ENCODE results near the gene NEDD8. TPM values are rescaled to one million over a fixed set of nuclear protein-coding genes. Genes with fewer than 3 reads are reported as not detected.
A peak's percentile ranks its signal among the peaks of the same experiment; 100 is the strongest.

NEDD8 gene
- total and polyA plus RNA-seq, 2 donors = 214 to 259 TPM

DNA sequence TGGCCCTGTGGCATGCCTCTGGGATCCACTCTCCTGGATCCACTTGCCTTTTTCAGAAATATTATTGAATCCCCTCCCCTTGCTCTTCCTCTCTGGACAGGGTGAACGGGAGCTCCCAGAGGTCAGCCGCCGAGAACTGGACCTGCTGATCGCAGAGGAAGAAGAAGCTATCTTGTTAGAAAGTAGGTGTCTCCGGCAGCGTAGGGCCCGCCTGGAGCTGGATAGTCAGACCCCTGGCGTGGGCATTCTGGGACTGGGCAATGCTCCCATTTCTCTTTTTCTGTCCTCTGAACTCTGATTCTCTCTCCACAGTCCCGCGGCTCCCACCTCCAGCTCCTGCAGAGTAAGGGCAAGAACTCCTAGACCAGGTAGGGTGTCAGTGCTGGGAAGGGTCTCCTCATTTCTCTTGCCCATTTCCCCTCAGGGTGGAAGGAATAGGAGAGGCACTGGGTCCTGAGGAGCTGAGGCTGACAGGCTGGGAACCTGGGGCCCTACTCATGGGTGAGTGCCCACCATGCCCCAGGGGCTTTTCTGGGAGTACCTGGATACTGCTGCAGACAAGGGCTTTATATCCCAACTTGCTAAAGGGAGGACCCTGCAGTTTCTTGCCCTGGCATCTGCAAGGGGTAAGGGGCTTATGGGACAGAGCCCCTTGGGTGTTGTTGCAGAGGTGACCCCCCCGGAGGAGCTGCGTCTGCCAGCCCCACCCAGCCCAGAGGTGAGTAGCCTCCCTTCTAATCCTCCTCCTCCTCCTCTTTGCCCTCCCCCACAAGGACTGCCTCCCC, 54.9 kb downstream of the NEDD8 start:
- DNase-seq (ENCODE audit: low read depth in 6 of 9, low spot score in 9 of 9) = no peak
- H3K4me3 ChIP-seq (ENCODE audit: low read length in 2 of 2) = no peak overlapping the region
- H3K9me3 ChIP-seq (ENCODE audit: control insufficient read depth in 2 of 2, insufficient read depth in 1 of 2, low read length in 1 of 2) = no peaks in the 10 kb centered on the region
- H3K27ac ChIP-seq (ENCODE audit: low read depth in 1 of 2, low read length in 1 of 2) = no peak overlapping the region
- no peaks in the 10 kb centered on the region for H3K27me3 ChIP-seq (ENCODE audit: control insufficient read depth in 2 of 2, insufficient read depth in 1 of 2, low read length in 1 of 2)
- H3K4me1 ChIP-seq (ENCODE audit: control insufficient read depth in 2 of 2, insufficient read depth in 2 of 2, low read length in 2 of 2) = peaks cover 1 to 28% of the 10 kb centered on the region in 2 donors
- whole genome bisulfite sequencing = 99% methylated on average over 12 of the region's 12 CpGs
- H3K36me3 ChIP-seq (ENCODE audit: control insufficient read depth in 2 of 2, insufficient read depth in 2 of 2, low read length in 1 of 2) = peaks cover 67 to 84% of the 10 kb centered on the region in 2 donors

- Histone ChIP-seq H3K27me3 (ENCODE audit: control insufficient read depth in 2 of 2, insufficient read depth in 1 of 2, low read length in 1 of 2) (no peaks in the 10 kb centered on the region), H3K4me1 (ENCODE audit: control insufficient read depth in 2 of 2, insufficient read depth in 2 of 2, low read length in 2 of 2) (peaks cover 6 to 34% of the 10 kb centered on the region in 2 donors), H3K27ac (ENCODE audit: low read depth in 1 of 2, low read length in 1 of 2) (no peak overlapping the region), H3K36me3 (ENCODE audit: control insufficient read depth in 2 of 2, insufficient read depth in 2 of 2, low read length in 1 of 2) (peaks cover 61 to 78% of the 10 kb centered on the region in 2 donors), H3K9me3 (ENCODE audit: control insufficient read depth in 2 of 2, insufficient read depth in 1 of 2, low read length in 1 of 2) (no peaks in the 10 kb centered on the region), H3K4me3 (ENCODE audit: low read length in 2 of 2) (no peak overlapping the region)
- WGBS = 99% methylated on average over 5 of the region's 5 CpGs
- no peak for DNase-seq (ENCODE audit: low read depth in 6 of 9, low spot score in 9 of 9)
Observed at GRCh38 chr14:24176599-24176998, 55.6 kb downstream of the NEDD8 start.

DNA sequence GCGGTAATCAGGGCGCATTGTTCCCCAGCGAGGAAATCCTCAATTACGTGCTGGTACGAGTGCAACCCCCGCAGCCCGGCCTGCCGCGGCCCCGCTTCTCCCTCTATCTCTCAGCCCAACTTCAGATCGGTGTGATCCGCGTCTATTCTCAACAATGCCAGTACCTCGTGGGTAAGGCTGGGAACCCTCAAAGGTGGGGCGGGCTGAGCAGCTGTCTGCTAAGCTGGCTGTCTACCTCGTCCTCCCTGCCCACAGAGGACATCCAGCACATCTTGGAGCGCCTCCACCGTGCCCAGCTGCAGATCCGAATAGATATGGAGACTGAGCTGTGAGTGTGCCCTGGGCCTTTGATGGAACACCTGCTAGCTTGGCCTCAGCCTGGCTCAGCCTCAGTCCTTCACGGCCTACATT, 59.3 kb downstream of the NEDD8 start:
- H3K36me3 ChIP-seq (ENCODE audit: control insufficient read depth in 2 of 2, insufficient read depth in 2 of 2, low read length in 1 of 2) = peaks cover 24 to 45% of the 10 kb centered on the region in 2 donors
- H3K4me3 ChIP-seq (ENCODE audit: low read length in 2 of 2) = peak overlapping the region; percentile 48 to 67
- peak in 4 of 9 donors; percentile 26 to 75 (median 56) for DNase-seq (ENCODE audit: low read depth in 6 of 9, low spot score in 9 of 9)
- H3K4me1 ChIP-seq (ENCODE audit: control insufficient read depth in 2 of 2, insufficient read depth in 2 of 2, low read length in 2 of 2) = peaks cover 6 to 43% of the 10 kb centered on the region in 2 donors
- 49% methylated on average over 20 of the region's 20 CpGs for WGBS
- peak overlapping the region; percentile 31 to 79 for H3K27ac ChIP-seq (ENCODE audit: low read depth in 1 of 2, low read length in 1 of 2)
- no peaks in the 10 kb centered on the region for H3K9me3 ChIP-seq (ENCODE audit: control insufficient read depth in 2 of 2, insufficient read depth in 1 of 2, low read length in 1 of 2)
- H3K27me3 ChIP-seq (ENCODE audit: control insufficient read depth in 2 of 2, insufficient read depth in 1 of 2, low read length in 1 of 2) = no peaks in the 10 kb centered on the region

DNA sequence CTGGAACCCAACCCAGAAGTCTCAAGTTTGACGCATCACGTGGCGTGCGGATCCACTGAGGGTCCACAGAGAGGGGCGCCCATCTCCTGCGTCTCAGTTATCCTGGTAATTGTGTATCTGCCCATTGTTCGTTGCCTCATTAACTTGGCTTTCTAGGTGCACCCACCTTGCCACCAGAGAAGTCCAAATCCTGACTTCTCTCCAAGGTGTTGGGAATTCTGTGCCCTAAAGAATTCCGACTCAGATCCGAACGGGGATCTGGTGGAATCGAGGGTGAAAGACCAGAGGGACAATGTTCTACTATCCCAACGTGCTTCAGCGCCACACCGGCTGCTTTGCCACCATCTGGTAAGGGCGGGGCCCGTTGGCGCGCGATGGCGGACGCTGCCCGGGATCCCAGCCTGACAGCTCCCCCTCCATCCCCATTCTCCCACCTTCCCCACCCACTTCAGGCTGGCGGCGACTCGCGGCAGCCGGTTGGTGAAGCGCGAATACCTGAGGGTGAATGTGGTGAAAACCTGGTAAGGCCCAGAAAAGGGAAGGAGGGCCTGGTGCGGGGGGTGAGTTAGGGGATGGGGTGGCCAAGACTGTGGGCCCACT, 59.8 kb downstream of the NEDD8 start:
- peak overlapping the region; percentile 36 to 79 for H3K27ac ChIP-seq (ENCODE audit: low read depth in 1 of 2, low read length in 1 of 2)
- H3K4me3 ChIP-seq (ENCODE audit: low read length in 2 of 2) = peak overlapping the region; percentile 48 to 67
- DNase-seq (ENCODE audit: low read depth in 6 of 9, low spot score in 9 of 9) = peak in 2 of 9 donors; percentile 21 to 44
- WGBS = 19% methylated on average over 30 of the region's 30 CpGs
- H3K36me3 ChIP-seq (ENCODE audit: control insufficient read depth in 2 of 2, insufficient read depth in 2 of 2, low read length in 1 of 2) = peaks cover 22 to 45% of the 10 kb centered on the region in 2 donors
- no peaks in the 10 kb centered on the region for H3K27me3 ChIP-seq (ENCODE audit: control insufficient read depth in 2 of 2, insufficient read depth in 1 of 2, low read length in 1 of 2)
- H3K9me3 ChIP-seq (ENCODE audit: control insufficient read depth in 2 of 2, insufficient read depth in 1 of 2, low read length in 1 of 2) = no peaks in the 10 kb centered on the region
- H3K4me1 ChIP-seq (ENCODE audit: control insufficient read depth in 2 of 2, insufficient read depth in 2 of 2, low read length in 2 of 2) = peaks cover 6 to 43% of the 10 kb centered on the region in 2 donors

- peaks cover 20 to 44% of the 10 kb centered on the region in 2 donors for H3K36me3 ChIP-seq (ENCODE audit: control insufficient read depth in 2 of 2, insufficient read depth in 2 of 2, low read length in 1 of 2)
- WGBS = 8% methylated on average over 63 of the region's 63 CpGs
- no peaks in the 10 kb centered on the region for H3K27me3 ChIP-seq (ENCODE audit: control insufficient read depth in 2 of 2, insufficient read depth in 1 of 2, low read length in 1 of 2)
Observed at GRCh38 chr14:24171422-24172260, 60.5 kb downstream of the NEDD8 start, which contains the start of gene REC8. Gene REC8 (plus strand): TSS chr14:24172080. CDS start chr14:24172553, 473 bp downstream.

DNA sequence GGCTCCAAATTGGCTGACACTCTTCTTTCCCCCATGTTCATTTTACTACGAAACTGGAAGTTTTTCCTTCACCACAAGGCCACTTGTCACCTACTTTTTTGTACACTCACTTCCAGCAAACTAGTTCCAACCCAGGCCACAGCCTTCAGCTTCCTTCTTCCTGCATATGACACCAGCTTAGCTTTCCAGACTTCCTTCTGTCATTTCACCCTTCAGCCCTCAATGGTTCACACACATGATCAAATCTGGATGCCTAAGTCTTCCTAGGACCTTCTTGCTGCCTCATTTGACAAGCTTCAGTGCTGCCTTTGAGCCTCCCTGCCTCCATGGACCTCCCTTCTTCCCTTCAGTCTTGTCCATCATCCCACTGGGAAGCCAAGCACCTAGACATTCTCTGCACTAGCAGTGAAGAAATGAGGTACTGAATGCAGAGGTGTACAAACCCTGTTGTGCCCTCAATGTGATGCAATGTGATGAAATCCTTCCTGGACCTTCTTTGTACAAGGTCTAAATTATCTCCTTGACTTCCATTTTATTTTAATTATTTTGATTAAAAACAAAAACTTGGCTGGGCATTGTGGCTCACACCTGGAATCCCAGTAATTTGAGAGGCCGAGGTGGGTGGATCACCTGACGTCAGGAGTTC, 64.6 kb downstream of the NEDD8 start:
- H3K4me1 ChIP-seq (ENCODE audit: control insufficient read depth in 2 of 2, insufficient read depth in 2 of 2, low read length in 2 of 2) = peaks cover 6 to 36% of the 10 kb centered on the region in 2 donors
- no peak overlapping the region for H3K27ac ChIP-seq (ENCODE audit: low read depth in 1 of 2, low read length in 1 of 2)
- no peaks in the 10 kb centered on the region for H3K9me3 ChIP-seq (ENCODE audit: control insufficient read depth in 2 of 2, insufficient read depth in 1 of 2, low read length in 1 of 2)
- 95% methylated on average over 3 of the region's 3 CpGs for WGBS
- peaks cover 47 to 55% of the 10 kb centered on the region in 2 donors for H3K36me3 ChIP-seq (ENCODE audit: control insufficient read depth in 2 of 2, insufficient read depth in 2 of 2, low read length in 1 of 2)
- no peaks in the 10 kb centered on the region for H3K27me3 ChIP-seq (ENCODE audit: control insufficient read depth in 2 of 2, insufficient read depth in 1 of 2, low read length in 1 of 2)
- no peak overlapping the region for H3K4me3 ChIP-seq (ENCODE audit: low read length in 2 of 2)
- DNase-seq (ENCODE audit: low read depth in 6 of 9, low spot score in 9 of 9) = no peak

More at GRCh38 chr14:24171422-24172260, 60.5 kb downstream of the NEDD8 start, which contains the start of gene REC8:
- Histone ChIP-seq H3K9me3 (ENCODE audit: control insufficient read depth in 2 of 2, insufficient read depth in 1 of 2, low read length in 1 of 2) (no peaks in the 10 kb centered on the region), H3K4me1 (ENCODE audit: control insufficient read depth in 2 of 2, insufficient read depth in 2 of 2, low read length in 2 of 2) (peaks cover 6 to 43% of the 10 kb centered on the region in 2 donors), H3K4me3 (ENCODE audit: low read length in 2 of 2) (peak within 1 kb of the TSS; percentile 48 to 67), H3K27ac (ENCODE audit: low read depth in 1 of 2, low read length in 1 of 2) (peak within 1 kb of the TSS; percentile 48 to 79)
- peak in 7 of 9 donors; percentile 59 to 94 (median 85) for DNase-seq (ENCODE audit: low read depth in 6 of 9, low spot score in 9 of 9)

Other genes with a start within 250 kb of the NEDD8 start
Only the 30 nearest of the 34 such genes appear.
- gene CARMIL3, start 180.4 kb downstream of the NEDD8 start, total RNA-seq = 0.52 TPM
- gene CARMIL3, start 180.4 kb downstream of the NEDD8 start, polyA plus RNA-seq = 0.89 TPM
- gene CPNE6, start 160.8 kb downstream of the NEDD8 start, total RNA-seq = 0.05 TPM
- gene CPNE6, start 160.8 kb downstream of the NEDD8 start, polyA plus RNA-seq = 0.34 TPM
- 6.7 TPM for gene PCK2, start 138.1 kb downstream of the NEDD8 start, total RNA-seq
- gene PCK2, start 138.1 kb downstream of the NEDD8 start, polyA plus RNA-seq = 11.6 TPM
- 66.7 TPM for gene DCAF11, start 117.6 kb downstream of the NEDD8 start, total RNA-seq
- gene DCAF11, start 117.6 kb downstream of the NEDD8 start, polyA plus RNA-seq = 36.6 TPM
- 3.4 TPM for gene NRL, start 117.4 kb downstream of the NEDD8 start, total RNA-seq
- 4.7 TPM for gene NRL, start 117.4 kb downstream of the NEDD8 start, polyA plus RNA-seq
- gene FITM1, start 101.7 kb downstream of the NEDD8 start, total RNA-seq = 0.80 TPM
- gene FITM1, start 101.7 kb downstream of the NEDD8 start, polyA plus RNA-seq = 3.5 TPM
- gene PSME1, start 96.2 kb downstream of the NEDD8 start, total RNA-seq = 280 TPM
- gene PSME1, start 96.2 kb downstream of the NEDD8 start, polyA plus RNA-seq = 255 TPM
- gene EMC9, start 90.8 kb downstream of the NEDD8 start, total RNA-seq = 26.8 TPM
- gene EMC9, start 90.8 kb downstream of the NEDD8 start, polyA plus RNA-seq = 40.8 TPM
- 387 TPM for gene PSME2, start 85.8 kb downstream of the NEDD8 start, total RNA-seq
- gene PSME2, start 85.8 kb downstream of the NEDD8 start, polyA plus RNA-seq = 420 TPM
- 44.9 TPM for gene RNF31, start 84.9 kb downstream of the NEDD8 start, total RNA-seq
- 105 TPM for gene RNF31, start 84.9 kb downstream of the NEDD8 start, polyA plus RNA-seq
- gene IRF9, start 71.1 kb downstream of the NEDD8 start, total RNA-seq = 117 TPM
- 167 TPM for gene IRF9, start 71.1 kb downstream of the NEDD8 start, polyA plus RNA-seq
- gene REC8, start 60.3 kb downstream of the NEDD8 start, total RNA-seq = 17.7 TPM
- 47.8 TPM for gene REC8, start 60.3 kb downstream of the NEDD8 start, polyA plus RNA-seq
- gene IPO4, start 43.6 kb downstream of the NEDD8 start, total RNA-seq = 19.3 TPM
- 12.1 TPM for gene IPO4, start 43.6 kb downstream of the NEDD8 start, polyA plus RNA-seq
- 18.2 TPM for gene TM9SF1, start 36.9 kb downstream of the NEDD8 start, total RNA-seq
- gene TM9SF1, start 36.9 kb downstream of the NEDD8 start, polyA plus RNA-seq = 12.5 TPM
- not detected for gene TSSK4, start 26.7 kb downstream of the NEDD8 start, total RNA-seq
- 0.02 TPM for gene TSSK4, start 26.7 kb downstream of the NEDD8 start, polyA plus RNA-seq
- 76.9 TPM for gene CHMP4A, start 18.9 kb downstream of the NEDD8 start, total RNA-seq
- 151 TPM for gene CHMP4A, start 18.9 kb downstream of the NEDD8 start, polyA plus RNA-seq
- 47.9 TPM for gene MDP1, start 16.3 kb downstream of the NEDD8 start, total RNA-seq
- 48.8 TPM for gene MDP1, start 16.3 kb downstream of the NEDD8 start, polyA plus RNA-seq
- gene GMPR2, start 562 bp upstream of the NEDD8 start, total RNA-seq = 67.0 TPM
- 53.6 TPM for gene GMPR2, start 562 bp upstream of the NEDD8 start, polyA plus RNA-seq
- gene TINF2, start 10.3 kb upstream of the NEDD8 start, total RNA-seq = 68.8 TPM
- 81.6 TPM for gene TINF2, start 10.3 kb upstream of the NEDD8 start, polyA plus RNA-seq
- gene TGM1, start 30.8 kb upstream of the NEDD8 start, total RNA-seq = 1.5 TPM
- 41.0 TPM for gene TGM1, start 30.8 kb upstream of the NEDD8 start, polyA plus RNA-seq
- gene RABGGTA, start 39.2 kb upstream of the NEDD8 start, total RNA-seq = 14.8 TPM
- gene RABGGTA, start 39.2 kb upstream of the NEDD8 start, polyA plus RNA-seq = 40.4 TPM
- 10.2 TPM for gene DHRS1, start 67.4 kb upstream of the NEDD8 start, total RNA-seq
- gene DHRS1, start 67.4 kb upstream of the NEDD8 start, polyA plus RNA-seq = 59.6 TPM
- 14.9 TPM for gene NOP9, start 67.5 kb upstream of the NEDD8 start, total RNA-seq
- gene NOP9, start 67.5 kb upstream of the NEDD8 start, polyA plus RNA-seq = 7.9 TPM
- 8.1 TPM for gene CIDEB, start 75.6 kb upstream of the NEDD8 start, total RNA-seq
- gene CIDEB, start 75.6 kb upstream of the NEDD8 start, polyA plus RNA-seq = 13.4 TPM
- gene LTB4R2, start 77.8 kb upstream of the NEDD8 start, total RNA-seq = 5.5 TPM
- gene LTB4R2, start 77.8 kb upstream of the NEDD8 start, polyA plus RNA-seq = 6.5 TPM
- gene LTB4R, start 79.1 kb upstream of the NEDD8 start, total RNA-seq = 4.4 TPM
- gene LTB4R, start 79.1 kb upstream of the NEDD8 start, polyA plus RNA-seq = 73.3 TPM
- gene ADCY4, start 102.7 kb upstream of the NEDD8 start, total RNA-seq = 1.9 TPM
- gene ADCY4, start 102.7 kb upstream of the NEDD8 start, polyA plus RNA-seq = 17.6 TPM
- 10.9 TPM for gene RIPK3, start 107.6 kb upstream of the NEDD8 start, total RNA-seq
- gene RIPK3, start 107.6 kb upstream of the NEDD8 start, polyA plus RNA-seq = 15.2 TPM
- 16.6 TPM for gene NFATC4, start 135.8 kb upstream of the NEDD8 start, total RNA-seq
- 79.8 TPM for gene NFATC4, start 135.8 kb upstream of the NEDD8 start, polyA plus RNA-seq
- 3.1 TPM for gene NYNRIN, start 166.6 kb upstream of the NEDD8 start, total RNA-seq
- 4.3 TPM for gene NYNRIN, start 166.6 kb upstream of the NEDD8 start, polyA plus RNA-seq